Activated CD4-positive, alpha-beta T cell treated with anti-CD3 and anti-CD28 coated beads, Interleukin-2, amount 50 U/mL, for 24 hours (primary cell): ENCODE results near the gene SERPINE1.
"Not testable (repeated sequence)": the region's sequence is repeated elsewhere in the genome, so short reads cannot be mapped to it uniquely, and the experiment has no call there.

ENCODE experiments used
- DNase-seq, 2 donors: peaks; one replicate each; pipeline ENCODE4 v3.0.0-alpha.2; 2020; ENCODE audit warnings: low read depth in 1 of 2, low spot score in 1 of 2

The SERPINE1 gene

DNA sequence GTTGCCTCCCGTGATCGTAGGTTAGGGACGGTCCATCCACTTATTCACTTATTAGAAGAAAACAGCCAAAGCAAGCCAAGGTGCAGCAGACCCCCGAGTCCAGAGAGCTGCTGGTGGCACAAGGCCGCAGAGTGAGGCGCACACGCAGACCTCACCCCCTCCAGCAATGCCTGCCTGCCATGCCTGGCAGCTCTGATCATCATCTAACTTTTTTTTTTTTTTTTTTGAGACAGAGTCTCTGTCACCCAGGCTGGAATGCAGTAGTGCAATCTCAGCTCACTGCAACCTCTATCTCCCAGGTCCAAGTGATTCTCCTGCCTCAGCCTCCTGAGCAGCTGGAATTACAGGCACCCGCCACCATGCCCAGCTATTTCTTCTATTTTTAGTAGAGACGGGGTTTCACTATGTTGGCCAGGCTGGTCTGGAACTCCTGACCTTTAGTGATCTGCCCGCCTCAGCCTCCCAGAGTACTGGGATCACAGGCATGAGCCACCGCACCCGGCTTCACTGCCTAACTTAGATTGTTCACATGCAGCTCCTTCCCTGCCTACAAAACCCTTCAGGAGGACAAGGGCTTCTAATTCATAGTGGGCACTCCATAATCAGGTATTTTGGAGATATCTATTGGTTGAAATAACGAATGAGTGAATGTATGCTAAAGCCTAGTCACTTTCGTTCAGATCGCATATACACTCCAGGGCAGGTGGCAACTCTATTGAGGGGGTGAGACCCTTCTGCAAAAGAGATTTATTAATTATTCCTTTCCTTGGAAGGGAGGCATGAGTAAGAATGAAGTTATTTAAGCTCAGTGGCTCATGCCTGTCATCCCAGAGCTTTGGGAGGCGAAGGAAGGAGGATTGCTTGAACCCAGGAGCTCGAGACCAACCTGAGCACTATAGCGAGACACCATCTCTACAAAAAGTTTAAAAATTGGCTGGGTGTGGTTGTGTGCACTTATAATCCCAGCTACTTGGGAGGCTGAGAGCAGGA lies 25.8 kb upstream of the SERPINE1 start:
- no peak for DNase-seq

GRCh38 chr7:101102026-101102425 lies 24.9 kb upstream of the SERPINE1 start:
- no peak for DNase-seq

DNA sequence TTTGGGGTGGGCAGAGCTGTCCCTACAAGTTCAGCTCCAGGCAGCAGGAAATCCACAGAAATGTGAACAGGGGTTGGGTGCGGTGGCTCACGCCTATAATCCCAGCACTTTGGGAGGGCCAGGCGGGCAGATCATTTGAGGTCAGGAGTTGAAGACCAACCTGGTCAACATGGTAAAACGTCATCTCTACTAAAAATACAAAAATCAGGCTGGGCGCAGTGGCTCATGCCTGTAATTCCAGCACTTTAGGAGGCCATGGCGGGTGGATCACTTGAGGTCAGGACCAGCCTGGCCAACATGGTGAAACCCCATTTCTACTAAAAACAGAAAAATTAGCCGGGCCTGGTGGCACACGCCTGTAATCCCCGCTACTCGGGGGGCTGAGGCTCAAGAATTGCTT lies 23.2 kb upstream of the SERPINE1 start:
- DNase-seq = not testable (repeated sequence)

DNA sequence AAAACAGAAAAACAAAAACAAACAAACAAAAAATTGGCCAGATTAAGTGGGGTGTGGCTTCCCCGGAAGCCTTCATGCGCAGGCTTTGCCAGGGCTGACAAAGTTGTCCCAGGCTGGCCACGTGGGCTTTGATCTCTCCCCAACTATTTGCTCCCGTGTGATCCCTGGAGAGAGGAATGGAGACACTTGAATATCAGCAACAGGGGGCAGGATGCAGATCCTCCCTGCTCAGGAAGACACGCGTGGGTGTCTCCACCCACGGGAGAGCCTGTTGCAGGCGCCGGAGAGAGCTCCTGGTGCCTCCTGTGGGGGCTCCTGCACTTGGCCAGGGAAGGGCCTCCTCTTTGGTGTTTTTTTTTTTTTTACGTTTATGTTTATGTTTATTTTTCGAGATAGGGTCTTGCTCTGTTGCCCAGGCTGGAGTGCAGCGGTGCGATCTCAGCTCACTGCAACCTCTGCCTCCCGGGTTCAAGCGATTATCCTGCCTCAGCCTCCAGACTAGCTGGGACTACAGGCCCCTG lies 22.7 kb upstream of the SERPINE1 start:
- no peak for DNase-seq

DNA sequence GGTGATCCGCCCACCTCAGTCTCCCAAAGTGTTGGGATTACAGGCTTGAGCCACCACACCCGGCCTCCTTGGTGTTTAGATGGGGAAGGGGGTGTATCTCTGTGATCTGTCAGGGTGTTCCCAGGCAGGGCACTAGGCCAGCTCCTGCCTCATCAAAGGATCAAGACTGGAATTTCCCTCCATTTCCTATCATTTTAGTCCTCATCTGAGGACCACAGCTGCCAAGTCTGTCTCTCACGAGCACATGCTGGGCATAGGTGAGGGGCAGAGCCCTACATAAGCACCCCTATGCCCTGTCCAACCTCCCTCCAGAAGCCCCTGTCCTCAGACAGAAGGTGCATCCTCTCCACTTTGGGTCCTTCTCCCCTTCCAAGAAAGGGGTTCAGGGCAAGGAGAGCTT lies 22.1 kb upstream of the SERPINE1 start:
- no peak for DNase-seq

DNA sequence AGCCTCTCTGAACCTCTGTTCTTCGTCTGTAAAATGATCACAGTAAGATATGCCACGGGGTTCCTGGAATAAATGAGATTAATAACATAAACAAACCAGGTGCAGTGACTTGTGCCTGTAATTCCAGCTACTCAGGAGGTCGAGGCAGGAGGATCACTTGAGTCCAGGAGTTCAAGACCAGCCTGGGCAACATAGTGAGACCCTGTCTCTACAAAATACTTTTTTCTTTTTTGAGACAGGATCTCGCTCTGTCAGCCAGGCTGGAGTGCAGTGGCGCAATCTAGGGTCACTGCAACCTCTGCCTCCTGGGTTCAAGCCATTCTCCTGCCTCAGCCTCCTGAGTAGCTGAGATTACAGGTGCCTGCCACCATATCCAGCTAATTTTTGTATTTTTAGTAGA lies 21.7 kb upstream of the SERPINE1 start:
- not testable (repeated sequence) for DNase-seq

DNA sequence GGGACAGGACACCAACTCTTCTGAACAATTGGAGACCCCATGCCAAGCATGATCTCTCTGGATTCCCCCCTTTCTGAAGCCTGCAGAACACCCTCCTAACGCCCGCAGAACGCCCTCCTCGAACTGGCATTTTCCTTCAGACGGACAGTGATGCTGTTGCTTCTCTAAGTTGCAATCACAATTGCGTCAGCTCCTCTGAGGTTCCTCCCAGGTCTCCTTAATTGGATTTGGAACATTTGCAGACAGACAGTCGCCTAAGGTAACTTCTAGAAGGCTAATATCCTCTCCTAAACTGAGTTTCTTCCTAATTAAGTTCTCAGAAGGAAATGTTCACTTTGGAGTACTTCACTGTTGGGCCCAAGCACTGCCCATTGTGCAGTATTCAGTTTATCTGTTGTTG lies 20.5 kb upstream of the SERPINE1 start:
- DNase-seq = no peak

- no peak for DNase-seq
Observed at GRCh38 chr7:101108330-101108857, 18.5 kb upstream of the SERPINE1 start.

GRCh38 chr7:101108961-101109360 lies 17.9 kb upstream of the SERPINE1 start:
- no peak for DNase-seq

- no peak for DNase-seq
Observed at GRCh38 chr7:101109368-101109767, 17.5 kb upstream of the SERPINE1 start.

DNA sequence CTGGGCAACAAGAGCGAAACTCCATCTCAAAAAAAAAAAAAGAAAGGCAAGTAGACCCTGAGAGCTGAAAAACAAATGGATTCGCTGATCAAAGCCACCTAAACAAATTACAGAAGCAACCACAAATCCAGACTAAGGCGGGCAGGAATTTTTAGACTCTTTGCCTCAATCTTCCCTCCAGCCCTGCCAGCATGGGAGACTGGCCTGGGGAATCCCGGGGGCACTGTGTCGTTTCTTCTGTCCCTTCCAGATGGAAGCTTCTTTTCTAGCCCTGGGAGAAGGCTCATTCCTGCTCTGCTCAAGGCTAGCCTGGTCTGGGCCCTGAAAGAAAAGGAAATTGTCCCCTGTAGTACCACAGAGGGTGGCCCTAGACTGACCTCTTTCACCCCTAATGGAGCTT lies 15.6 kb upstream of the SERPINE1 start:
- no peak for DNase-seq

DNA sequence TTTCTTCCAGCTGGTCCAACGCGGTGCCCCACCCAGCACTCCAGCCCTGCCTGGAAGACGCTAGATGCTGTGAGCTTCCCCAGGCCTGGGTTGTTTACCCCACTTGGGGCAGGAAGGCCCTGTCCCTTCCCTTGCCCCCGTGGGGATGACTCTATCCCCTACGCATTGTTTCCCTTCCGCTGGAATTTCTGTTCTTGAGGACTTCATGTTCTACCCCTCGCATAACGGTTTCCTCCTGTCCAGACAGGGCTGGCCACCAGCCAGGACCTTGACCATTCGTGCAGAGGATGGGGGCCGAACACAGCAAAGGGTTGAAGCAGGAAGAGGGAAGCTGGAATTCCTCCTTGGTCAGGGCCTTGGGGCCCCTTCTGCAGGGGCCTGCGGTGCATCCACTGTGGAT lies 14.7 kb upstream of the SERPINE1 start:
- no peak for DNase-seq

DNA sequence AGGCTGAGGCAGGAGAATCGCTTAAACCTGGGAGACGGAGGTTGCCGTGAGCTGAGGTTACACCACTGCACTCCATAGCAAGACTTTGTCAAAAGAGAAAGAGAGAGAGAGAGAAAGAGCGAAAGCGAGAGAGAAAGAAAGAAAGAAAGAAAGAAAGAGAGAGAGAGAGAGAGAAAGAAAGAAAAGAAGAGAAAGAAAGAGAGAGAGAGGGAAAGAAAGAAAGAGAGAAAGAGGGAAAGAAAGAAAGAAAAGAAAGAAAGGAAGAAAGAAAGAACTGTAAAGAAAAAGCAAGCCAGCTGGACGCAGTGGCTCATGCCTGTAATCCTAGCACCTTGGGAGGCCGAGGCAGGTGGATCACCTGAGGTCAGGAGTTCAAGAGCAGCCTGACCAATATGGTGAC lies 13.8 kb upstream of the SERPINE1 start:
- DNase-seq = not testable (repeated sequence)

GRCh38 chr7:101113836-101114235 lies 13.1 kb upstream of the SERPINE1 start:
- DNase-seq = no peak

DNA sequence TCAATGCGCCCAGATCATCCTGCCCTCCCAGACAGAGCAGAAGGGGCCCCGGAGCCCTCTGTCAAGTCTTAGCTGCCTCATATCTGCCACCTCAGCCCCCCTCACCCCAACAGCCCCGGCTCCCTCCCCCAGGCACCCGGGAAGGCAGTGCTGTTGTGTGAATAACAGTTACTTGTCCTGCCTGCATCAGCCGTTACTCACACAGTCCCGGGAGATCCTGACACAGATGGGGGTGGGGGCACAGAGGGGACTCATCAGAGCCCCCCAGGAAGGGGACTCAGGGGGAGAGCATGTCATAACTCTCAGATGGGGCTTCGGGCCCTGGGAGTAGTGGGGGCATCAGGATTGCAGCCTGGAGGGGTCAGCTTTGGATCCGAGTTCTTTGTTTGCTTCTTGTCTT lies 12.4 kb upstream of the SERPINE1 start:
- DNase-seq = no peak

DNA sequence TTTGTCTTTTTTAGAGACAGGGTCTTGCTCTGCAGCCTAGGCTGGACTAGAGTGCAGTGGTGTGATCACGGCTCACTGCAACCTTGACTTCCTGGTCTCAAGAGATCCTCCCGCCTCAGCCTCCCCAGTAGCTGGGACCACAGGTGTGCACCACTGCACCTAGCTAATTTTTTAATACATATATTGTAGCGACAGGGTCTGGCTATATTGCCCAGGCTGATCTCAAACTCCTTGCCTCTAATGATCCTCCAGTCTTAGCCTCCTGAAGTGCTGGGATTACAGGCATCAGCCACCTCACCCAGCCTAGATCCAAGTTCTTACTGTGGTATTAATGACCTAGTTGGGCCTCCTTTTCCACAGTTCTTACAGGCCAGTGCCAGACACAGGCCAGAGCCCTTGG lies 11.7 kb upstream of the SERPINE1 start:
- DNase-seq = no peak

GRCh38 chr7:101116898-101117297 lies 10.0 kb upstream of the SERPINE1 start:
- no peak for DNase-seq

DNA sequence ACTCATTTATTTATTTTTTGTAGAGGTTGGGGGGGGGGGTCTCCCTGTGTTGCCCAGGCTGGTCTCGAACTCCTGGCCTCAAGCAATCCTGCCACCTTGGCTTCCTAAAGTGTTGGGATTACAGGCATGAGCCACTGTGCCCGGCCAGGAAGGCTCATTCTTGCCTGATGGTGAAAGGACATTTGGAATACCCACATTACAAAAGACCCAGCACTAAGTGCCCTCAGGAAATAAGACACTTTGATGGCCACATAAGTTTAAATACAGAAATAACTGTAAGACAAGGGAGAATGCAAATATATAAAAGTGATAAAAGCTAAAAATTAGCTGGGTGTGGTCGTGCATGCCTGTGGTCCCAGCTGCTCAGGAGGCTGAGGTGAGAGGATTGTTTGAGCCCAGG lies 8.0 kb upstream of the SERPINE1 start:
- no peak for DNase-seq

- DNase-seq = no peak
Observed at GRCh38 chr7:101119876-101120275, 7.0 kb upstream of the SERPINE1 start.

- DNase-seq = no peak
Observed at GRCh38 chr7:101120315-101120714, 6.6 kb upstream of the SERPINE1 start.

DNA sequence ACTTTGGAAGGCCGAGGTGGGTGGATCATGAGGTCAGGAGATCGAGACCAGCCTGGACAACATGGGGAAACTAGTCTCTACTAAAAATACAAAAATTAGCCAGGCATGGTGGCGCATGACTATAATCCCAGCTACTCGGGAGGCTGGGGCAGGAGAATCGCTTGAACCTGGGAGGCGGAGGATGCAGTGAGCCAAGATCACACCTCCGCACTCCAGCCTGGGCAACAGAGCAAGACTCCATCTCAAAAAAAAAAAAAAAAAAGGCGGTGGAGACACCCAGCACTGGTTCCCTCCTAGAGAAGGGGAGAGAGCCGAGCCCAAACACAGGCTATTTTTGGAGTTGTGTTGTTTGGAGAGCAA lies 5.3 kb upstream of the SERPINE1 start:
- DNase-seq = not testable (repeated sequence)
